ENCODE data around the gene HBD.

The HBD gene

GRCh38 chr11:5237420-5237819 lies 3.1 kb upstream of the HBD start:
- no peak overlapping the region for H3K27ac ChIP-seq
- no peak for DNase-seq (ENCODE audit: low read depth, low spot score)

GRCh38 chr11:5235364-5236095 lies 1.2 kb upstream of the HBD start:
- no peak for DNase-seq (ENCODE audit: low read depth, low spot score)
- H3K27ac ChIP-seq: no peak overlapping the region

- H3K27ac ChIP-seq: no peak overlapping the region
- DNase-seq (ENCODE audit: low read depth, low spot score): no peak
These were observed 976 bp downstream of the HBD start for GRCh38 chr11:5233307-5233706.

GRCh38 chr11:5232821-5233220 lies 1.5 kb downstream of the HBD start:
- H3K27ac ChIP-seq: no peak overlapping the region
- no peak for DNase-seq (ENCODE audit: low read depth, low spot score)

- no peak overlapping the region for H3K27ac ChIP-seq
- no peak for DNase-seq (ENCODE audit: low read depth, low spot score)
These were observed 2.1 kb downstream of the HBD start for GRCh38 chr11:5232176-5232575.

GRCh38 chr11:5231111-5231510 lies 3.2 kb downstream of the HBD start:
- H3K27ac ChIP-seq: no peak overlapping the region
- no peak for DNase-seq (ENCODE audit: low read depth, low spot score)

GRCh38 chr11:5230266-5230665 lies 4.0 kb downstream of the HBD start:
- no peak for DNase-seq (ENCODE audit: low read depth, low spot score)
- no peak overlapping the region for H3K27ac ChIP-seq

- H3K27ac ChIP-seq: no peak overlapping the region
- no peak for DNase-seq (ENCODE audit: low read depth, low spot score)
These were observed 4.5 kb downstream of the HBD start for GRCh38 chr11:5229796-5230195.

- no peak overlapping the region for H3K27ac ChIP-seq
These were observed 4.9 kb downstream of the HBD start for GRCh38 chr11:5229356-5229755.

GRCh38 chr11:5228124-5228523 lies 6.2 kb downstream of the HBD start:
- H3K27ac ChIP-seq: no peak overlapping the region
- no peak for DNase-seq (ENCODE audit: low read depth, low spot score)

More at GRCh38 chr11:5229356-5229755, 4.9 kb downstream of the HBD start:
- DNase-seq (ENCODE audit: low read depth, low spot score): no peak

- DNase-seq (ENCODE audit: low read depth, low spot score): no peak
- no peak overlapping the region for H3K27ac ChIP-seq
These were observed 6.6 kb downstream of the HBD start for GRCh38 chr11:5227681-5228080.

GRCh38 chr11:5226732-5227310 lies 7.5 kb downstream of the HBD start, which contains the start of gene HBB:
TSS of gene HBB (minus strand) at chr11:5227071. CDS start at chr11:5227021, 50 bp downstream.
- H3K27ac ChIP-seq: no peak within 1 kb of the TSS
- no peak for DNase-seq (ENCODE audit: low read depth, low spot score)

GRCh38 chr11:5225480-5225871 lies 8.8 kb downstream of the HBD start:
- no peak for DNase-seq (ENCODE audit: low read depth, low spot score)
- H3K27ac ChIP-seq: no peak overlapping the region

- no peak overlapping the region for H3K27ac ChIP-seq
- no peak for DNase-seq (ENCODE audit: low read depth, low spot score)
These were observed 9.5 kb downstream of the HBD start for GRCh38 chr11:5224538-5225479.

GRCh38 chr11:5223686-5224085 lies 10.6 kb downstream of the HBD start:
- no peak overlapping the region for H3K27ac ChIP-seq

GRCh38 chr11:5223146-5223545 lies 11.1 kb downstream of the HBD start:
- DNase-seq (ENCODE audit: low read depth, low spot score): no peak

More at GRCh38 chr11:5223686-5224085, 10.6 kb downstream of the HBD start:
- DNase-seq (ENCODE audit: low read depth, low spot score): no peak

GRCh38 chr11:5210376-5210885 lies 23.9 kb downstream of the HBD start:
- no peak for DNase-seq (ENCODE audit: low read depth, low spot score)
- no peak overlapping the region for H3K27ac ChIP-seq

More at GRCh38 chr11:5223146-5223545, 11.1 kb downstream of the HBD start:
- H3K27ac ChIP-seq: no peak overlapping the region

GRCh38 chr11:5204787-5205186 lies 29.5 kb downstream of the HBD start:
- no peak for DNase-seq (ENCODE audit: low read depth, low spot score)
- no peak overlapping the region for H3K27ac ChIP-seq

GRCh38 chr11:5203366-5203765 lies 30.9 kb downstream of the HBD start:
- no peak for DNase-seq (ENCODE audit: low read depth, low spot score)
- no peak overlapping the region for H3K27ac ChIP-seq

GRCh38 chr11:5200582-5200981 lies 33.7 kb downstream of the HBD start, which contains the start of gene OR51V1:
TSS of gene OR51V1 (minus strand) at chr11:5200682. CDS start at chr11:5200682, 0 bp downstream.
- H3K27ac ChIP-seq: no peak within 1 kb of the TSS

More at GRCh38 chr11:5200582-5200981, 33.7 kb downstream of the HBD start, which contains the start of gene OR51V1:
- DNase-seq (ENCODE audit: low read depth, low spot score): no peak
